NB4 (cell line): ENCODE results near the gene ACTA2.

Experiments
- DNase-seq: peaks from one replicate; pipeline ENCODE4 v3.0.0; 2010; ENCODE audit warnings: low read depth
- H3K4me3 ChIP-seq: one replicate; pipeline ENCODE4 v1.5.1; 2011; ENCODE audit warnings: mild to moderate bottlenecking, low read depth, low read length, moderate library complexity
- CTCF ChIP-seq: IDR thresholded peaks from one replicate; pipeline ENCODE4 v1.5.1; 2012; ENCODE audit warnings: low read depth, low read length
- MYC ChIP-seq: IDR thresholded peaks from 2 replicates; pipeline ENCODE4 v1.6.1; 2011; ENCODE audit warnings: low read depth, low read length
- POLR2A ChIP-seq: IDR thresholded peaks from 2 replicates; pipeline ENCODE4 v1.6.1; 2011; ENCODE audit warnings: mild to moderate bottlenecking; ENCODE audit not compliant: insufficient read length; ENCODE audit errors: extremely low read depth
- TF ChIP-seq, protein P1 (sequence below): IDR thresholded peaks from 2 replicates; pipeline ENCODE4 v1.6.1; 2011; ENCODE audit warnings: low read depth, low read length

ACTA2 gene

DNA sequence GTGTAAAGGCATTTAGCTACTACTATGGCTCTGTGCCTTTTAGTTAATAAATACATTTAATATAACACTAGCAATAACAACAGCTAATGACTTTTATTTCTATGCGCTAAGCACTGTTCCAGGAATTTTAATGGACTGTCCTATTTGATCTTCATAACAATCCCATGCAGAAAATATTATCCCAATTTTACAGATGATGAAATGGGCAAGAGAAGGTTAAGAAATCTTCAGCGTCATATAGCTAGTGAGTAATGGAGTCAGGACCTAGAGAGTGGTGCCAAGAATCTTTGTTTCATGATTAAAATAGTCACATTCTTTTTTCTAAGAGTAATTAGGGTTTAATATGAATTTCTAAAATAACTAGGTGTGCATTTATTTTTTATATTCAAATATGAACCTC lies 32.4 kb downstream of the ACTA2 start:
- no peak overlapping the region for H3K4me3 ChIP-seq
- no peak for DNase-seq
- TF ChIP-seq CTCF (no peak), MYC (no peak), POLR2A (no peak)
- TF ChIP-seq, protein P1, sequence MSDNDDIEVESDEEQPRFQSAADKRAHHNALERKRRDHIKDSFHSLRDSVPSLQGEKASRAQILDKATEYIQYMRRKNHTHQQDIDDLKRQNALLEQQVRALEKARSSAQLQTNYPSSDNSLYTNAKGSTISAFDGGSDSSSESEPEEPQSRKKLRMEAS = no peak

DNA sequence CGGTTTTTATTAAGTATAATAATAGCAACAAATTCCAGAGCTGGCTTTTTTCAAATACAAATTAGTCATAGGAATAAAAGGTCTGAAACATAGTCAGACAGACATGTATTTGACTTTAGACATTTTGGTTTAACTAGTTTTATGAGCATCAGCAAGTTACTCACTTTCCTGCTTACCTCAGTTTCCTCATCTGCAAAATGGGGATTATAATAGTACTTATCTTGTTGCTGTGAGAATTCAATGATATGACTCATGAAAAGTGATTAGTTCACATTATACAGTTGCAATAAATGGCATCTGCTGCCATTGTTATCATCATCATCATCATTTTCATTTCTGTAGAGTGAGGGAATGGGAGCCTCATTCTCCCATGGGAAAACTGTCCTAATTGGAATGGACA lies 33.5 kb downstream of the ACTA2 start:
- no peak for DNase-seq
- H3K4me3 ChIP-seq = no peak overlapping the region
- TF ChIP-seq CTCF (no peak), MYC (no peak), POLR2A (no peak)
- TF ChIP-seq, protein P1 = no peak

DNA sequence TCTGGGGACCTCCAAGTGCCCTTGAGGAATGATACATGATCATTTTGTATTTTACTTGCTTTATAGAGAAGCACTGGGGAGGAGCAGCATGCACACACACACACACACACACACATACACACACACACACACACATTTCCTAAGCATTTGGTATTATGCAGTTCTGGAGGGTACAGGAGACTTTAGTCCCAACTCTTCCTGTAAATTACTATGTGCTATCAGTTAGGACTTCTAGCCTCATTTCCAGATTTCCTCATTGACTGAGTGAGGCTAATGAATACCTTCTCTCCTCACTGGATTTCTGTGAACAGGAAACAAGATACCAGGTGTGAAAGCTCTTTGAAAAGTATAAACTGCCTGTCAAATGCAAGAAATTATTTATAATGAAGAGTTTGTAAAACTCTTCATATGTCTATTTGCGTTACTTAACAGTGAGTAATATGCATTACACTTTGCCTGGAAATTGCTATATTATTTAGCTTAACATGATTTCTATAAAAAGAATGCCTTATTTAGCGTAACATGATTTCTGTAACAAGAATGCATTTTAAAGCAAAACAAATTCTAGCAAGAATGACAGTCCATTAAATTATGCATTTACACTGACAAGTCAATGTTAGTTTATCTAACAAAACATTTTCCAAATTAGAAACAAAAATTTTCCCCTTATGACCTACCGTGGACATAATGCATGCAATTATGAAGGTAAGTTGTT lies 34.2 kb downstream of the ACTA2 start:
- TF ChIP-seq POLR2A (no peak), CTCF (no peak), MYC (no peak)
- TF ChIP-seq, protein P1 = no peak
- DNase-seq = no peak
- H3K4me3 ChIP-seq = no peak overlapping the region

DNA sequence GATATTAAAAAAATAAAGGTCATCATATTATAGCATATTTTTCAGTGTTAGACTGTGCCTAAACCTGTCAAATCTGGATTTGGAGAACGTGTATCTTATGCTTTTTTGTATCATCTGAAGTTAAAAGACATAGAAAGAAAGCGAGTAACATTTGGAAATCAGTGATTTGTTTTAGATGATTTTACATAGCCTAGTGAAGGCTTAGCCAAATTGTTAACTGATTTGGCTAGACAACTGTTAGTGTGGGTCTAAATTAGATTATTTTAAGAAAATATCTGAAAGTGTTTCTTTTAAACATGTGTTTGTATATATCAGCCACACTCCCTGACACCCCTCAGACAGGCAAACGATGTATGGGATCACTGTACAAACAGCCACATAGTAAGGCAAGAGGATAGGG lies 35.6 kb downstream of the ACTA2 start:
- TF ChIP-seq CTCF = no peak
- TF ChIP-seq POLR2A = no peak
- TF ChIP-seq, protein P1 = no peak
- TF ChIP-seq MYC = no peak
- DNase-seq = no peak
- no peak overlapping the region for H3K4me3 ChIP-seq

GRCh38 chr10:88916231-88916630 lies 36.3 kb downstream of the ACTA2 start:
- TF ChIP-seq CTCF (no peak), MYC (no peak)
- TF ChIP-seq, protein P1 = no peak
- no peak for DNase-seq
- no peak overlapping the region for H3K4me3 ChIP-seq

DNA sequence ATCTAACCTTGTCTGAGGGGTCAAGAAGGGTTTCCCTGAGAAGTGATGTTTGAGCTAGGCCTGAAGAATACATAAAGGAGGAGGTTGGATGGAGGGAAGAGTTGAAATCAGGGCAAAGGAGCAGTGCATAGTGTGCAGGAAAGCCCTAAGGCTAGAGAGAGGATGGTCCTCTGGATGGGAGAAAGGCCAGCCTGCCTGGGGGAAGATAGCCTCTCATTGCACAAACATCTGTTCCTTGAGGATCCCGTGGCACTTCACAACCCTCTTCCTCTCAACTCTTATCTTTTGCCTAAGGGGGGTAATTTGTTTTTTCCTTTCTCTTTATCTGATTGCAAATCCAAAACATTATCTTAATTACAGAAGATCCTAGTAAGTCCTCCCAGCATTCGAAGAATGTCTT lies 36.8 kb downstream of the ACTA2 start:
- no peak for TF ChIP-seq POLR2A
- TF ChIP-seq MYC = no peak
- no peak for TF ChIP-seq CTCF
- TF ChIP-seq, protein P1 = no peak
- no peak for DNase-seq
- no peak overlapping the region for H3K4me3 ChIP-seq
